WTC11 (cell line): Measurements from ENCODE around the gene SLC27A6. TPM values are rescaled to one million over a fixed set of nuclear protein-coding genes. Genes with fewer than 3 reads are reported as not detected.

ENCODE experiments used
- ATAC-seq: fragments of 200-7000 bp; cut with Tn5 transposase; 2 replicates; pipeline ENCODE4 v1.10.0; 2021; ENCODE audit warnings: mild to moderate bottlenecking, moderate library complexity
- CTCF ChIA-PET: fragments of 300-600 bp; sonication (Branson Sonifier 250); formaldehyde crosslinking; loops from one replicate; lab custom pipeline; 2021; ENCODE audit warnings: antibody characterized with exemption; lab: Charles Lee
- POLR2A ChIA-PET: fragments of 350-600 bp; sonication (Branson Sonifier 250); formaldehyde crosslinking; loops from one replicate; lab custom pipeline; 2021; ENCODE audit warnings: antibody characterized with exemption; lab: Charles Lee
- DNase-seq: peaks from one replicate; pipeline ENCODE4 v3.0.0; 2021; ENCODE audit warnings: low spot score
- H3K27ac Mint-ChIP-seq: 2 replicates; pipeline ENCODE4 v1.8.0; 2021; ENCODE audit warnings: mixed read lengths
- H3K27me3 Mint-ChIP-seq: 2 replicates; pipeline ENCODE4 v1.8.0; 2021; ENCODE audit warnings: low read depth, mild to moderate bottlenecking, moderate library complexity, mixed read lengths
- H3K36me3 Mint-ChIP-seq: 2 replicates; pipeline ENCODE4 v1.8.0; 2021; ENCODE audit warnings: mixed read lengths
- H3K4me1 Mint-ChIP-seq: 2 replicates; pipeline ENCODE4 v1.8.0; 2022; ENCODE audit warnings: mixed read lengths
- H3K4me3 Mint-ChIP-seq: 2 replicates; pipeline ENCODE4 v1.8.0; 2021; ENCODE audit warnings: mild to moderate bottlenecking, moderate library complexity, mixed read lengths
- H3K9me3 Mint-ChIP-seq: 2 replicates; pipeline ENCODE4 v1.8.0; 2021; ENCODE audit warnings: mixed read lengths
- CREB1 ChIP-seq: sonication (generic); formaldehyde crosslinking; IDR thresholded peaks from 2 replicates; pipeline ENCODE4 v1.8.0; 2023; ENCODE audit warnings: mild to moderate bottlenecking, missing genetic modification reagents
- E2F1 ChIP-seq: sonication (generic); formaldehyde crosslinking; IDR thresholded peaks from 2 replicates; pipeline ENCODE4 v1.8.0; 2022; ENCODE audit warnings: mild to moderate bottlenecking, missing genetic modification reagents
- ETV6 ChIP-seq: sonication (generic); formaldehyde crosslinking; IDR thresholded peaks from 2 replicates; pipeline ENCODE4 v1.8.1; 2022; ENCODE audit warnings: mild to moderate bottlenecking, missing genetic modification reagents
- FOXJ3 ChIP-seq: sonication (generic); formaldehyde crosslinking; IDR thresholded peaks from 2 replicates; pipeline ENCODE4 v1.9.0; 2021; ENCODE audit warnings: missing genetic modification reagents, mild to moderate bottlenecking, borderline replicate concordance
- GABPB1 ChIP-seq: sonication (generic); formaldehyde crosslinking; IDR thresholded peaks from 2 replicates; pipeline ENCODE4 v1.8.1; 2023; ENCODE audit warnings: mild to moderate bottlenecking, missing genetic modification reagents
- JUN ChIP-seq: sonication (generic); formaldehyde crosslinking; IDR thresholded peaks from 2 replicates; pipeline ENCODE4 v1.8.0; 2023; ENCODE audit warnings: mild to moderate bottlenecking, missing genetic modification reagents
- MLX ChIP-seq: sonication (generic); formaldehyde crosslinking; IDR thresholded peaks from 2 replicates; pipeline ENCODE4 v1.8.1; 2023; ENCODE audit warnings: mild to moderate bottlenecking, missing genetic modification reagents, moderate library complexity
- NR1H2 ChIP-seq: sonication (generic); formaldehyde crosslinking; IDR thresholded peaks from 2 replicates; pipeline ENCODE4 v1.9.0; 2021; ENCODE audit warnings: mild to moderate bottlenecking, moderate library complexity, missing genetic modification reagents
- NR2C2 ChIP-seq: sonication (generic); formaldehyde crosslinking; IDR thresholded peaks from 2 replicates; pipeline ENCODE4 v1.8.0; 2022; ENCODE audit warnings: mild to moderate bottlenecking, missing genetic modification reagents
- ZNF671 ChIP-seq: fragments of 250-450 bp; sonication (Bioruptor Pico); IDR thresholded peaks from 2 replicates; pipeline ENCODE4 v1.8.0; 2021; ENCODE audit warnings: mild to moderate bottlenecking
- total RNA-seq: library from RNA; stranded (reverse); gene quantifications from 3 replicates; pipeline ENCODE4 v1.2.3, GENCODE V29; 2021
- TF ChIP-seq, protein P1 (sequence below): fragments of 250-450 bp; sonication (Bioruptor Pico); IDR thresholded peaks from 2 replicates; pipeline ENCODE4 v1.9.0; 2021; ENCODE audit warnings: mild to moderate bottlenecking
- TF ChIP-seq, protein P2 (sequence below): sonication (generic); formaldehyde crosslinking; IDR thresholded peaks from 2 replicates; pipeline ENCODE4 v1.8.0; 2023; ENCODE audit warnings: mild to moderate bottlenecking, missing genetic modification reagents
- TF ChIP-seq, protein P3 (sequence below): sonication (generic); formaldehyde crosslinking; IDR thresholded peaks from 2 replicates; pipeline ENCODE4 v1.8.0; 2022; ENCODE audit warnings: mild to moderate bottlenecking, missing genetic modification reagents
- TF ChIP-seq, protein P4 (sequence below): sonication (generic); formaldehyde crosslinking; IDR thresholded peaks from 2 replicates; pipeline ENCODE4 v1.8.1; 2023; ENCODE audit warnings: mild to moderate bottlenecking, missing genetic modification reagents, moderate library complexity
- TF ChIP-seq, protein P5 (sequence below): sonication (generic); formaldehyde crosslinking; IDR thresholded peaks from 2 replicates; pipeline ENCODE4 v1.8.1; 2023; ENCODE audit warnings: mild to moderate bottlenecking, missing genetic modification reagents, borderline replicate concordance
- TF ChIP-seq, protein P6 (sequence below): sonication (generic); formaldehyde crosslinking; IDR thresholded peaks from 2 replicates; pipeline ENCODE4 v1.8.1; 2023; ENCODE audit warnings: mild to moderate bottlenecking, missing genetic modification reagents
- TF ChIP-seq, protein P7 (sequence below): fragments of 250-450 bp; sonication (Bioruptor Pico); IDR thresholded peaks from 2 replicates; pipeline ENCODE4 v2.1.2; 2022; ENCODE audit warnings: mild to moderate bottlenecking, moderate library complexity
- TF ChIP-seq, protein P8 (sequence below): sonication (generic); formaldehyde crosslinking; IDR thresholded peaks from 2 replicates; pipeline ENCODE4 v1.8.0; 2022; ENCODE audit warnings: mild to moderate bottlenecking, missing genetic modification reagents

The SLC27A6 gene
- total RNA-seq, 1 experiment from 2014 or later: 3.6 TPM

DNA sequence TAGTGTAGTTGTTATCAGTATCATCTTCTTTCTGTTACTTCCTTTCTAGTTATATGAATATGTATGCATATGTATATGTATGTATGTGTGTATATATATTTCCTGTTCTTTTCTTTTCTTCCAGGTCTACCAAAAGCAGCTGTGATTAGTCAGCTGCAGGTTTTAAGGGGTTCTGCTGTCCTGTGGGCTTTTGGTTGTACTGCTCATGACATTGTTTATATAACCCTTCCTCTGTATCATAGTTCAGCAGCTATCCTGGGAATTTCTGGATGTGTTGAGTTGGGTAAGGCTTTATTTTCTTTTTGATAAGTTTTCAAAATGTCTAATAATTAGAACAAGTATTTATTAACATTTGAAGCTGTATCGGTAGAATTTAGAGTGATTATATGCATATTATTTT lies 23.2 kb downstream of the SLC27A6 start (continued):
- TF ChIP-seq NR1H2 (no peak), ETV6 (CRISPR knock-in tag) (no peak), CREB1 (CRISPR knock-in tag) (no peak), JUN (CRISPR knock-in tag) (no peak), MLX (no peak), NR2C2 (no peak), E2F1 (CRISPR knock-in tag) (no peak)
- TF ChIP-seq, protein P1, sequence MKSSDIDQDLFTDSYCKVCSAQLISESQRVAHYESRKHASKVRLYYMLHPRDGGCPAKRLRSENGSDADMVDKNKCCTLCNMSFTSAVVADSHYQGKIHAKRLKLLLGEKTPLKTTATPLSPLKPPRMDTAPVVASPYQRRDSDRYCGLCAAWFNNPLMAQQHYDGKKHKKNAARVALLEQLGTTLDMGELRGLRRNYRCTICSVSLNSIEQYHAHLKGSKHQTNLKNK (CRISPR knock-in tag): no peak
- TF ChIP-seq, protein P2, sequence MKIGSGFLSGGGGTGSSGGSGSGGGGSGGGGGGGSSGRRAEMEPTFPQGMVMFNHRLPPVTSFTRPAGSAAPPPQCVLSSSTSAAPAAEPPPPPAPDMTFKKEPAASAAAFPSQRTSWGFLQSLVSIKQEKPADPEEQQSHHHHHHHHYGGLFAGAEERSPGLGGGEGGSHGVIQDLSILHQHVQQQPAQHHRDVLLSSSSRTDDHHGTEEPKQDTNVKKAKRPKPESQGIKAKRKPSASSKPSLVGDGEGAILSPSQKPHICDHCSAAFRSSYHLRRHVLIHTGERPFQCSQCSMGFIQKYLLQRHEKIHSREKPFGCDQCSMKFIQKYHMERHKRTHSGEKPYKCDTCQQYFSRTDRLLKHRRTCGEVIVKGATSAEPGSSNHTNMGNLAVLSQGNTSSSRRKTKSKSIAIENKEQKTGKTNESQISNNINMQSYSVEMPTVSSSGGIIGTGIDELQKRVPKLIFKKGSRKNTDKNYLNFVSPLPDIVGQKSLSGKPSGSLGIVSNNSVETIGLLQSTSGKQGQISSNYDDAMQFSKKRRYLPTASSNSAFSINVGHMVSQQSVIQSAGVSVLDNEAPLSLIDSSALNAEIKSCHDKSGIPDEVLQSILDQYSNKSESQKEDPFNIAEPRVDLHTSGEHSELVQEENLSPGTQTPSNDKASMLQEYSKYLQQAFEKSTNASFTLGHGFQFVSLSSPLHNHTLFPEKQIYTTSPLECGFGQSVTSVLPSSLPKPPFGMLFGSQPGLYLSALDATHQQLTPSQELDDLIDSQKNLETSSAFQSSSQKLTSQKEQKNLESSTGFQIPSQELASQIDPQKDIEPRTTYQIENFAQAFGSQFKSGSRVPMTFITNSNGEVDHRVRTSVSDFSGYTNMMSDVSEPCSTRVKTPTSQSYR (CRISPR knock-in tag): no peak
- TF ChIP-seq, protein P3, sequence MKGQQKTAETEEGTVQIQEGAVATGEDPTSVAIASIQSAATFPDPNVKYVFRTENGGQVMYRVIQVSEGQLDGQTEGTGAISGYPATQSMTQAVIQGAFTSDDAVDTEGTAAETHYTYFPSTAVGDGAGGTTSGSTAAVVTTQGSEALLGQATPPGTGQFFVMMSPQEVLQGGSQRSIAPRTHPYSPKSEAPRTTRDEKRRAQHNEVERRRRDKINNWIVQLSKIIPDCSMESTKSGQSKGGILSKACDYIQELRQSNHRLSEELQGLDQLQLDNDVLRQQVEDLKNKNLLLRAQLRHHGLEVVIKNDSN (CRISPR knock-in tag): no peak
- TF ChIP-seq, protein P4, sequence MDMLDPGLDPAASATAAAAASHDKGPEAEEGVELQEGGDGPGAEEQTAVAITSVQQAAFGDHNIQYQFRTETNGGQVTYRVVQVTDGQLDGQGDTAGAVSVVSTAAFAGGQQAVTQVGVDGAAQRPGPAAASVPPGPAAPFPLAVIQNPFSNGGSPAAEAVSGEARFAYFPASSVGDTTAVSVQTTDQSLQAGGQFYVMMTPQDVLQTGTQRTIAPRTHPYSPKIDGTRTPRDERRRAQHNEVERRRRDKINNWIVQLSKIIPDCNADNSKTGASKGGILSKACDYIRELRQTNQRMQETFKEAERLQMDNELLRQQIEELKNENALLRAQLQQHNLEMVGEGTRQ: no peak

DNA sequence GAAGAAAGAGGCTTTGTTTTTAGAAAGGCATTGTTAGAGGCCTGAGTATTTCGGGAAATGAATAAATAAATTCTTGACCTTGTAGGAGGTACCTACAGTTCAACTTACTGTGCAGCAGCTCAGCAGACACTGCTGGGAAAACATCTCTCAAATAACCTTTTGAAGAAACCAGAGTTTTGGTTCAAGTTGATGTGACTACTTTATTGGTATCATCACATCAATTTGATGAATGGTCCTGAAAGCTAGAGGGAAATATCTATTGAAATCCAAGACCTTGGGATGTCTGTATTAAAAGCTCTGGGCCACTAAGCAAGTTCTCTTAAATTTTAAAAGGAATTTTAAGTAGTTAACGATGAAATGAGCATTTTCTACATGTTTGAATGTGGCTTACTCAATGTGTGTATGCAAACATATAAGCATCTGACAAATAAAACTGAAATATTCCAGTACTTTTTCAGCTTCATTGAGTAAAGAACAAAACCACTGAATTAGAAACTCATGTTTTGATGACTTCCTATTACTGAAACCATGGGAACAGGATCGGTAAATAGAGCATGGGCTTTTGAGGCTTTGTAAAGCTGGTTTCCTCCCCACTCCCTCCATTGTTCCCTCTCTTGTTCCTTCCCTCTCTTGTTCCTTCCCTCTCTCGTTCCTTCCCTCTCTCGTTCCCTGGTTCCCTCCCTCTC lies 36.7 kb downstream of the SLC27A6 start:
- H3K36me3 Mint-ChIP-seq: no peaks in the 10 kb centered on the region
- H3K27ac Mint-ChIP-seq: no peak overlapping the region
- no peaks in the 10 kb centered on the region for H3K27me3 Mint-ChIP-seq
- POLR2A ChIA-PET: no interaction called here
- no peaks in the 10 kb centered on the region for H3K9me3 Mint-ChIP-seq
- peaks cover 20% of the 10 kb centered on the region for H3K4me1 Mint-ChIP-seq
- H3K4me3 Mint-ChIP-seq: no peak overlapping the region
- DNase-seq (no peak), ATAC-seq (peak; percentile 50)
- CTCF ChIA-PET: no interaction called here
- TF ChIP-seq, protein P5, sequence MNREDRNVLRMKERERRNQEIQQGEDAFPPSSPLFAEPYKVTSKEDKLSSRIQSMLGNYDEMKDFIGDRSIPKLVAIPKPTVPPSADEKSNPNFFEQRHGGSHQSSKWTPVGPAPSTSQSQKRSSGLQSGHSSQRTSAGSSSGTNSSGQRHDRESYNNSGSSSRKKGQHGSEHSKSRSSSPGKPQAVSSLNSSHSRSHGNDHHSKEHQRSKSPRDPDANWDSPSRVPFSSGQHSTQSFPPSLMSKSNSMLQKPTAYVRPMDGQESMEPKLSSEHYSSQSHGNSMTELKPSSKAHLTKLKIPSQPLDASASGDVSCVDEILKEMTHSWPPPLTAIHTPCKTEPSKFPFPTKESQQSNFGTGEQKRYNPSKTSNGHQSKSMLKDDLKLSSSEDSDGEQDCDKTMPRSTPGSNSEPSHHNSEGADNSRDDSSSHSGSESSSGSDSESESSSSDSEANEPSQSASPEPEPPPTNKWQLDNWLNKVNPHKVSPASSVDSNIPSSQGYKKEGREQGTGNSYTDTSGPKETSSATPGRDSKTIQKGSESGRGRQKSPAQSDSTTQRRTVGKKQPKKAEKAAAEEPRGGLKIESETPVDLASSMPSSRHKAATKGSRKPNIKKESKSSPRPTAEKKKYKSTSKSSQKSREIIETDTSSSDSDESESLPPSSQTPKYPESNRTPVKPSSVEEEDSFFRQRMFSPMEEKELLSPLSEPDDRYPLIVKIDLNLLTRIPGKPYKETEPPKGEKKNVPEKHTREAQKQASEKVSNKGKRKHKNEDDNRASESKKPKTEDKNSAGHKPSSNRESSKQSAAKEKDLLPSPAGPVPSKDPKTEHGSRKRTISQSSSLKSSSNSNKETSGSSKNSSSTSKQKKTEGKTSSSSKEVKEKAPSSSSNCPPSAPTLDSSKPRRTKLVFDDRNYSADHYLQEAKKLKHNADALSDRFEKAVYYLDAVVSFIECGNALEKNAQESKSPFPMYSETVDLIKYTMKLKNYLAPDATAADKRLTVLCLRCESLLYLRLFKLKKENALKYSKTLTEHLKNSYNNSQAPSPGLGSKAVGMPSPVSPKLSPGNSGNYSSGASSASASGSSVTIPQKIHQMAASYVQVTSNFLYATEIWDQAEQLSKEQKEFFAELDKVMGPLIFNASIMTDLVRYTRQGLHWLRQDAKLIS (CRISPR knock-in tag): no peak
- TF ChIP-seq, protein P6, sequence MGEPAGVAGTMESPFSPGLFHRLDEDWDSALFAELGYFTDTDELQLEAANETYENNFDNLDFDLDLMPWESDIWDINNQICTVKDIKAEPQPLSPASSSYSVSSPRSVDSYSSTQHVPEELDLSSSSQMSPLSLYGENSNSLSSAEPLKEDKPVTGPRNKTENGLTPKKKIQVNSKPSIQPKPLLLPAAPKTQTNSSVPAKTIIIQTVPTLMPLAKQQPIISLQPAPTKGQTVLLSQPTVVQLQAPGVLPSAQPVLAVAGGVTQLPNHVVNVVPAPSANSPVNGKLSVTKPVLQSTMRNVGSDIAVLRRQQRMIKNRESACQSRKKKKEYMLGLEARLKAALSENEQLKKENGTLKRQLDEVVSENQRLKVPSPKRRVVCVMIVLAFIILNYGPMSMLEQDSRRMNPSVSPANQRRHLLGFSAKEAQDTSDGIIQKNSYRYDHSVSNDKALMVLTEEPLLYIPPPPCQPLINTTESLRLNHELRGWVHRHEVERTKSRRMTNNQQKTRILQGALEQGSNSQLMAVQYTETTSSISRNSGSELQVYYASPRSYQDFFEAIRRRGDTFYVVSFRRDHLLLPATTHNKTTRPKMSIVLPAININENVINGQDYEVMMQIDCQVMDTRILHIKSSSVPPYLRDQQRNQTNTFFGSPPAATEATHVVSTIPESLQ (CRISPR knock-in tag): no peak
- TF ChIP-seq, protein P7, sequence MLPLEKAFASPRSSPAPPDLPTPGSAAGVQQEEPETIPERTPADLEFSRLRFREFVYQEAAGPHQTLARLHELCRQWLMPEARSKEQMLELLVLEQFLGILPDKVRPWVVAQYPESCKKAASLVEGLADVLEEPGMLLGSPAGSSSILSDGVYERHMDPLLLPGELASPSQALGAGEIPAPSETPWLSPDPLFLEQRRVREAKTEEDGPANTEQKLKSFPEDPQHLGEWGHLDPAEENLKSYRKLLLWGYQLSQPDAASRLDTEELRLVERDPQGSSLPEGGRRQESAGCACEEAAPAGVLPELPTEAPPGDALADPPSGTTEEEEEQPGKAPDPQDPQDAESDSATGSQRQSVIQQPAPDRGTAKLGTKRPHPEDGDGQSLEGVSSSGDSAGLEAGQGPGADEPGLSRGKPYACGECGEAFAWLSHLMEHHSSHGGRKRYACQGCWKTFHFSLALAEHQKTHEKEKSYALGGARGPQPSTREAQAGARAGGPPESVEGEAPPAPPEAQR (CRISPR knock-in tag): no peak
- TF ChIP-seq, protein P8, sequence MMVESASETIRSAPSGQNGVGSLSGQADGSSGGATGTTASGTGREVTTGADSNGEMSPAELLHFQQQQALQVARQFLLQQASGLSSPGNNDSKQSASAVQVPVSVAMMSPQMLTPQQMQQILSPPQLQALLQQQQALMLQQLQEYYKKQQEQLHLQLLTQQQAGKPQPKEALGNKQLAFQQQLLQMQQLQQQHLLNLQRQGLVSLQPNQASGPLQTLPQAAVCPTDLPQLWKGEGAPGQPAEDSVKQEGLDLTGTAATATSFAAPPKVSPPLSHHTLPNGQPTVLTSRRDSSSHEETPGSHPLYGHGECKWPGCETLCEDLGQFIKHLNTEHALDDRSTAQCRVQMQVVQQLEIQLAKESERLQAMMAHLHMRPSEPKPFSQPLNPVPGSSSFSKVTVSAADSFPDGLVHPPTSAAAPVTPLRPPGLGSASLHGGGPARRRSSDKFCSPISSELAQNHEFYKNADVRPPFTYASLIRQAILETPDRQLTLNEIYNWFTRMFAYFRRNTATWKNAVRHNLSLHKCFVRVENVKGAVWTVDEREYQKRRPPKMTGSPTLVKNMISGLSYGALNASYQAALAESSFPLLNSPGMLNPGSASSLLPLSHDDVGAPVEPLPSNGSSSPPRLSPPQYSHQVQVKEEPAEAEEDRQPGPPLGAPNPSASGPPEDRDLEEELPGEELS: no peak
- no peak for TF ChIP-seq GABPB1 (CRISPR knock-in tag)
- no peak for TF ChIP-seq FOXJ3 (CRISPR knock-in tag)
- no peak for TF ChIP-seq ZNF671
